Stimulated activated CD8-positive, alpha-beta memory T cell treated with anti-CD3 and anti-CD28 coated beads, Interleukin-12 subunit alpha, Interleukin-12 subunit beta, amount 100 ng/mL, for 4 hours (primary cell): Measurements from ENCODE around the gene PNISR.
A peak's percentile ranks its signal among the peaks of the same experiment; 100 is the strongest.

ENCODE experiments used
- DNase-seq: peaks from one replicate; pipeline ENCODE4 v3.0.0-alpha.2; 2020; ENCODE audit warnings: low read depth

Gene PNISR

GRCh38 chr6:99407076-99407475, 18.0 kb downstream of the PNISR start:
- no peak for DNase-seq

- no peak for DNase-seq
Observed at GRCh38 chr6:99402448-99402847, 22.7 kb downstream of the PNISR start.

GRCh38 chr6:99397287-99397686, 27.8 kb downstream of the PNISR start:
- DNase-seq, result no peak

DNA sequence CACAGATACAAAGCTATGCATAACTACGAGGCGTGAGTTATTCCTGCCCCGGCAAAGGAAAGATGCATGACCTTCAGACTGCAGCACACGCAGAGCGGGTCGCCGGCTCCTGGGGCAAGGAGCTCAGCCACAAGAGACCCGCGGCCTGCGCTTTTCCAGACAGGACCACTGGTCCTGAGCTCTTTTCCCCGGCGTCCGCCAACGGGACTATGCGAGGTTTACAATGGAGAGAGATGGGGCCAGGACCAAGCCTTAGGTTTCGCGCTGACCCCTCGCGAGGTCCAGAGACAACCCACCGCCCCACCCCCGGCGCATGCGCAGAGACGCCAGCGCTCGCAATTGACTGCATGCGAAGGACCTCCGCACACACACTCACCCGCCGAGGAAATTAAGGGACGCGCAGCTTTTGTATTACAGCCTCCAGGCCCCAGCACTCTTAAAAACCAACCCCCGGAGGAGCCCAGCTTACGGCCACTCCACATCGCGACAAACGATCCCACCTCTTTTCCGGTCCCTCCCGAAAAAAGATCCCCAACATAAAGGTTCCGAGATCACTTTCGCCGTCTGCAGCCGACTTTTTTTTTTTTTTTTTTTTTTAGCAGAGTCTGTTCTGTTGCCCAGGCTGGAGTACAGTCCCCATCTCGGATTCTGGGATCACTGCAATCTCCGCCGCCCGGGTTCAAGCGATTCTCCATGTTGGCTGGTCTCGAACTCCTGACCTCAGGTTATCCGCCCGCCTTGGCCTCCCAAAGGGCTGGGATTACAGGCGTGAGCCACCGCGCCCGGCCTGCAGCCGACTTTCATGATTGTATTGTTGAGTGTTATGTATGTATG, 31.2 kb downstream of the PNISR start, which contains the start of gene COQ3:
Gene COQ3, minus strand, starts transcription at position 498 of the 834 bp plus-strand sequence. Its CDS starts 16 bp downstream, at position 482.
- DNase-seq, result peak; percentile 39

DNA sequence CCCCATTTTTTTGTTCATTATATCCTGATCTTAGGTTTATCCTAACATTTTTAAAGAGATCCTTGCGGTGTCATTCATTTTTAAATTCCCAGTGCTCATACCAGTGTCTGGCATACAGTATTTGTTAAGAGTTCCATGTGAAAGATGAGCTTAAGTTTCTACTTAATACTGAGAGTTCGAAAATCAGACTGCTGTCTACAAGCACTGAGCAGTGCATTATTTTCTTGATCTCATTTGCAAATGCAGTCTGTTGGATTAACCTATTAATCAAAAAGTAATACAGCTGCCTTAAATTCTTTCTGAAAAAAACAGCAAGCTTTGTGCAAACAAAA, 31.8 kb downstream of the PNISR start:
- no peak for DNase-seq

DNA sequence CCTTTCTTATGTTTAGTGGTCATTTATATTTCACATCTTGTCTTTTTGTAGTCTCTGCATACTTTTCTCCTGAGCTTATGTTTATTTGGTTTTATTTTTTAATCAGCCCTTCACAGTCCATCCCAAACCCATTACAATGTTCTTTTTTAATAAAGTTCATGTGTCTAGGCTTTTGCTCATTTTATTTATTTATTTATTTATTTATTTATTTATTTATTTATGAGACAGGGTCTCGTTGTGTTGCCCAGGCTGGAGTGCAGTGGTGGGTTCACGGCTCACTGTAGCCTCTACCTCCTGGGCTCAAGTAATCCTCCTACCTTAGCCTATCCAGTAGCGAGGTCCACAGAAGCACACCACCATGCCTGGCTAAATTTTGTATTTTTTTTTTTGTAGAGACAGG, 34.2 kb downstream of the PNISR start:
- DNase-seq, result no peak

- DNase-seq, result no peak
Observed at GRCh38 chr6:99384507-99384906, 40.6 kb downstream of the PNISR start.

DNA sequence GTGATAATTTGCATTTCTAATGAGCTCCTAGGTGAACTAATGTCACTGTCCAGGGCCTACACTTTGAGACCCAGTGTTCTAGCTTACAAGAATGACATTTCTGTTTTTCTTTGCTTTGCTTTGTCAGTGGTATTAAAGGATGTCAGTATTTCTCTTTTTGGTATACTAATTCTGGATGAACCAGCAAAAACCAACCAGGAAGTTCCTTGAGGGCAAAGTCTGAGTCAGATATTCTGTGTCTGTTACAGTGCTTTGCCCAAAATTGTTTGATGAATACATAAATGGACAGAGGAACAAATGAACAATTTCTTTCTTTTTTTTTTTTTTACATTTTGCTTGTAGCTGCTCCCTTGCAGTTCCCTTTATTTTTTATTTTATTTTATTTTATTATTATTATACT, 46.5 kb downstream of the PNISR start:
- DNase-seq, result no peak

- DNase-seq, result no peak
Observed at GRCh38 chr6:99369533-99369932, 55.6 kb downstream of the PNISR start.

DNA sequence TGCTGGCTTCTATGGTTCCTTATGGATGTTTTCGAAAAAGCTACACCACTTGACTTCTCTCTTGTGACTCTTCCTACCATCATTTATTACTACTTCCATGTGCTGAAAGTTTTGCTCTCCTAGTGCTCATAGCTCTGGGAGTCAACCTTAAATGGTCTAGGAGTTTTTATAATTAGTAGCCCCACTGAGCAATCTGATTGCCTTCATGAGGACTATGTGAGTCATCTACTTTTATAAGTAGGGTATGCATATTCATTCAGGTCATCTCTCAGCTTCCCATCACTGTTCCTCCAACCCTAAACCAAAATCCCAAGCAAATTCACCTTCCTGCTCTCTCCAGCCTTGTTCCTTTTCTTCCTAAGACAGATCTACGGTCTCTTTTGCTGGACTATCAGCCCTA, 58.3 kb downstream of the PNISR start:
- DNase-seq, result no peak

- no peak for DNase-seq
Observed at GRCh38 chr6:99364026-99364425, 61.1 kb downstream of the PNISR start.

GRCh38 chr6:99362678-99363268, 62.3 kb downstream of the PNISR start:
- DNase-seq, result no peak

GRCh38 chr6:99359800-99360199, 65.3 kb downstream of the PNISR start:
- DNase-seq, result no peak

DNA sequence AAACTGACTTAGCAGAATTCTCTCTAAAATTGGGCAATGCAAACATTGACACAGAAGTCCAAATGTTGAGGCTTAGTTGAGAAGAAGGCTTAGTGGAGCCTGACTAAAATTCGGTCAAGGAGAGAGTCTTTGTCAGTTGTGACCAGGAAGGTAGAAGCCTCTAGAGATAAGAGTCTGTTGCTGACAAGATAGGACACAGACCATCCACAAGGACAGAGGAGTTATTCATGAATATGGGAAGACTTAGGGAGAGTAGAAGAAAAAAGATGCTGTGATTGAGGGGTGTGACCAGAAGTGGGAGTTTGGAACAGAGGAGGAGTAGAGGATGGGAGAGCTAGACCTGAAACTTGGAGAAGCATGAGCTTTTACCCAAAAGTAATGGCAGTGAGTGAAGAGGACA, 68.5 kb downstream of the PNISR start:
- DNase-seq, result no peak

DNA sequence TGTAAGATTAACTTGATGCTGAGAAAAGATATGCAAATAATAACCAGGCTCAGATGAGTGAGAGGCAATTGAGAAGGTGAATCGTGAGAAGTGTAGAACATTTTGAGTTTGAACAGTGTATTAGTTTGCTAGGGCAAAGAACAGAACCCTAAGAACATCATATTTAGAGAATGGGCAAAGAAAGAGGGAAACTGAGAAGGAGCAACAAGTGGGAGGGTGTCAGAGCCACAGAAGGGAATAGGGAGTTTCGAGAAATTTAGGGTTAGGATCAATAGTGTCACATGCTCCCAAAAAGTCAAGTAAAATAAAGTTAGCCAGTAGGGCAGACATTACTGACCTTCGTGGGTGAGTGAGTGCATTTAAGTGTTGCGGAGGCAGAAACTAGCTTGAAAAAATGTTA, 70.1 kb downstream of the PNISR start:
- no peak for DNase-seq

DNA sequence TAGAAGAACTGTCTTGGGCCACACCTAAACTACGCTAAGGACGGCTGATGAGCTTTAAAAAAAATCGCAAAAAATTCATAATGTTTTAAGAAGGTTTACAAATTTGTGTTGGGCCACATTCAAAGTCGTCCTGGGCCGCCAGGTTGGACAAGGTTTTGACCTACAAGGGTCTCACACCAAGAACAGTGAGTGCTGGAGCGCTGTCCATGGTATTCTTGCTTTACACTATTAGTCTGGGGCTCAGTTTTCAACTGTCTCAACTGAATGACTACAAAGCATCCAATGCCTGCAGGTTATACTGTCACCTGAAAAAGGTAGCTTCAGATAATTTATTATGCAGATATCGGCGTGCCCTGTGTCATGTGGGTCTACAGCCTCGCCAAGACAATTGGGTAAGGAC, 72.0 kb downstream of the PNISR start:
- DNase-seq, result no peak

- no peak for DNase-seq
Observed at GRCh38 chr6:99350573-99350972, 74.5 kb downstream of the PNISR start.

DNA sequence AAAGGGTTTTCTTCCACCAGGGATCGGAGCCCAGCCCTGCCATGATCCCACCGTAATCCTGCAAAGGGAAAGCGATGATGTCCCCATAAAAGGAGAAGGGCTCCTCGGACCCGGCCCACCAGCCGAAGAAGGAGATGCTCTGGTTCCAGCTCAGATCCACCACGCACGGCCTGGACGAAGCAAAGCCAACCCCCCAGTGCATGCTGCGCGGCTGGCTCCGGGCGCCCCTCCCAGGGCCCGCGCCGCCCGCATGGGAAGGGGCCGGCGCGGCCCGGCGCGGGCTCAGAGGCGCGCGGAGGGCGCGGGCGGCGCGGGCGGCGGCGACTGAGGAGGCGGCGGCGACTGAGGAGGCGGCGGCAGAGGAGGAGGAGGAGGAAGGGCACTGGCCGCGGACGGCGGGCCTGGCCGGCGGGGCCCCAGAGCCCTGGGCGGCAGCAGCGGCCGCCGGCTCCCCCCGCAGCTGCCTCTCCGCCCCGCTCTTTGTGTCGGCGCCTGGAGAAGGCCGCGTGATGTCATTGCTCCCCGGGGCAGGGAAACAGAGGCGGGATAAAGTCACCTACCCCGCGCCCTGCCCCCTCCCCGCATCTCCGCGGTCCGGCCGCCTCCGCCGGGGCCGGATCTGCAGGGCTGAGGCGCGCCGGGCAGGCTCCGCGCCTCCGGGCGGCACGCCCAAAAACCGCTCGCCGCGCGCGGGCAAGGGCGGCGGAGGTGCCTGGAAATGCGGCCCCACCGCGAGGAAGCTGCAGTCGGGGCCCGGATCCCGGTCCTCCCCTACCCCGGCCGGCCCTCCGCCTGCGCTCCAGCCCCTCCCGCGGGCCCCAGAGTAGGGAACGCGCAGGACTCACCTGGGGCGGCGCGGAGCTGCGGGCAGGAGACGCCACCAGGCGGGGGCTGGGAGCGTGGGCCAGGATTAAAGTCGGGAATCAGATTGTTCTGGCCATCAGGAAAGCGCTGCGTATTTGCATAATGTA, 75.7 kb downstream of the PNISR start, which contains the start of gene FAXC:
Gene FAXC, minus strand, starts transcription at position 504 of the 971 bp plus-strand sequence. Its CDS starts 302 bp downstream, at position 202.
- DNase-seq, result no peak

DNA sequence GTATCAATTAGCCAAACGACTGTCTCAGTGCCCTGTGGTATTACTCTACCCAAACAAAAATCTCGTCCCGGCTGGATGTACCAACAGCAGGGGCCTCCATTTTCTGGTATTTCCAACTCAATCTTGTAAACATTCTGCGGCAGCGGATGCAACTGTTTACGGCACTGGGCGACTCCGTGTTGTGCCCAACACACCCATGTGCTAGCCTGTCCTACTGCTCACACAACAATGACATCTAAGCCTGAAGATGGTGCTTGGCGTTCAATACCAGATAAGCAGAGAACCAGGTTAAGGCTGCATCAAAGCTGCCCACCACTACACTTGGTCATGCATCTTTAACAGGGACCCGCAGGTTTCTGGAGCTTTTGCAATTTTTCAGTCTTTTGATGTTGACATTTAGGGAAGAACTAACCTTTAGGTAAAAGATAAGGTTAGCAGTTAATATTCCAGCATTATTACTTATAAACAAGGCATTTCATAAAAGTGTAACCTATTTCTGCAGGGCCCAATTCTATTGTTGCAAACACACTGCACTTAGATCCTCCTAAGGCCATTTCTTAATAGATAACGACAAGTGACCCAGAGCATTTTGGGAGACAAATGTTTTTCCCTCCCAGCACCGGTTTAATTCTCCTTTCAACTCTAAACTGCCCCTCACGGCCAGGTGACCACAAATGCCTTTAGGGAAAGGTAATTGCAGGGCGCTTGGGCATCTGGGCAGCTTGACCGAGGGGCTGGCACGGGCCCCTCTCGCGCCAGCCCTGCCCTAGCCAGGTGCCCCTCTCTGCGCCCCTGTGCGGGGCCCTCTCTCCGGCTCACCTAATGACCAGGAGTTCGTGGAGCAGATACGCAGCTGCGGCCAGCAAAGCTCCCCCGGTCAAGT, 76.6 kb downstream of the PNISR start:
- no peak for DNase-seq
